Measurements from ENCODE around the gene ANKRD63.

Gene ANKRD63

GRCh38 chr15:40232625-40233070, 50.2 kb downstream of the ANKRD63 start:
- Histone ChIP-seq H3K27me3 (ENCODE audit: insufficient read depth, low read length, poor library complexity) (no peaks in the 10 kb centered on the region), H2AFZ (ENCODE audit: low read depth, low read length) (no peak overlapping the region), H4K20me1 (ENCODE audit: insufficient read depth, low read length) (no peaks in the 10 kb centered on the region), H3K9ac (ENCODE audit: low read depth, low read length) (no peak overlapping the region), H3K79me2 (ENCODE audit: insufficient read depth, low read length) (no peaks in the 10 kb centered on the region), H3K4me3 (ENCODE audit: low read depth in 1 of 2, low read length in 2 of 2) (no peak overlapping the region), H3K27ac (ENCODE audit: low read length) (no peak overlapping the region), H3K4me2 (ENCODE audit: insufficient read depth, low read length) (no peak overlapping the region), H3K4me1 (ENCODE audit: insufficient read depth, low read length) (no peaks in the 10 kb centered on the region), H3K36me3 (ENCODE audit: insufficient read depth, low read length) (peaks cover 32% of the 10 kb centered on the region), H3K9me3 (ENCODE audit: insufficient read depth, low read length, severe bottlenecking) (no peaks in the 10 kb centered on the region)
- DNase-seq (no peak), ATAC-seq (ENCODE audit: insufficient read depth, low read depth) (no peak)
- no peak for TF ChIP-seq EZH2 (IDR thresholded peaks at IDR 0.05; ENCODE audit: borderline replicate concordance, low read depth, low read length, severe bottlenecking)
- no peak for TF ChIP-seq CTCF (IDR thresholded peaks at IDR 0.05; ENCODE audit: borderline replicate concordance, extremely low read depth, low read length, poor library complexity, severe bottlenecking)
